HFF-Myc (cell line): Measurements from ENCODE around the gene AHCY.
"Not testable (repeated sequence)": the region's sequence is repeated elsewhere in the genome, so short reads cannot be mapped to it uniquely, and the experiment has no call there.

Source experiments
- DNase-seq: peaks from one replicate; pipeline ENCODE4 v3.0.0-alpha.2; 2011; ENCODE audit warnings: low read depth; ENCODE audit errors: extremely low read depth
- H3K4me3 ChIP-seq: replicated peaks from 2 replicates; pipeline ENCODE4 v1.5.1; 2011; ENCODE audit warnings: low read depth, mild to moderate bottlenecking, control low read depth, low read length
- TF ChIP-seq, protein P1 (sequence below): IDR thresholded peaks from 2 replicates; pipeline ENCODE4 v1.5.1; 2012; ENCODE audit warnings: mild to moderate bottlenecking, low read depth, low read length, control low read depth; ENCODE audit errors: missing control alignments

The AHCY gene

DNA sequence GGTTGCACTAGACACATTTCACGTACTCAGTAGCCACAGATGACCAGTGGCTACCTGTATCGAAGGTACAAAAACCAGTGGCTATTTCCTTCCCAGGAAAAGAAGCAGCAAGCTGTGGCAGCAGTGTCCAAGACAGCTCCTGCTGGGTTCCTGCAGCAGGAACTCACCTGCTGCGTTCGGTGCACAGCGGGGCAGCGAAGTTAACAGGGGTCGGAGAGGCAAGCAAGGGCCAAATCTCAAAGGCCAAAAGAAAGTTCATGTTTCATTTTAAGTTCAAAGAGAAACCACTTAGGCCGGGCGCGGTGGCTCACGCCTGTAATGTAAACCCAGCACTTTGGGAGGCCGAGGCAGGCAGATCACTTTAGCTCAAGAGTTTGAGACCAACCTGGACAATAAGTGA, 35.0 kb downstream of the AHCY start:
- TF ChIP-seq, protein P1, sequence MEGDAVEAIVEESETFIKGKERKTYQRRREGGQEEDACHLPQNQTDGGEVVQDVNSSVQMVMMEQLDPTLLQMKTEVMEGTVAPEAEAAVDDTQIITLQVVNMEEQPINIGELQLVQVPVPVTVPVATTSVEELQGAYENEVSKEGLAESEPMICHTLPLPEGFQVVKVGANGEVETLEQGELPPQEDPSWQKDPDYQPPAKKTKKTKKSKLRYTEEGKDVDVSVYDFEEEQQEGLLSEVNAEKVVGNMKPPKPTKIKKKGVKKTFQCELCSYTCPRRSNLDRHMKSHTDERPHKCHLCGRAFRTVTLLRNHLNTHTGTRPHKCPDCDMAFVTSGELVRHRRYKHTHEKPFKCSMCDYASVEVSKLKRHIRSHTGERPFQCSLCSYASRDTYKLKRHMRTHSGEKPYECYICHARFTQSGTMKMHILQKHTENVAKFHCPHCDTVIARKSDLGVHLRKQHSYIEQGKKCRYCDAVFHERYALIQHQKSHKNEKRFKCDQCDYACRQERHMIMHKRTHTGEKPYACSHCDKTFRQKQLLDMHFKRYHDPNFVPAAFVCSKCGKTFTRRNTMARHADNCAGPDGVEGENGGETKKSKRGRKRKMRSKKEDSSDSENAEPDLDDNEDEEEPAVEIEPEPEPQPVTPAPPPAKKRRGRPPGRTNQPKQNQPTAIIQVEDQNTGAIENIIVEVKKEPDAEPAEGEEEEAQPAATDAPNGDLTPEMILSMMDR = no peak
- no peak for DNase-seq
- H3K4me3 ChIP-seq = no peak overlapping the region

DNA sequence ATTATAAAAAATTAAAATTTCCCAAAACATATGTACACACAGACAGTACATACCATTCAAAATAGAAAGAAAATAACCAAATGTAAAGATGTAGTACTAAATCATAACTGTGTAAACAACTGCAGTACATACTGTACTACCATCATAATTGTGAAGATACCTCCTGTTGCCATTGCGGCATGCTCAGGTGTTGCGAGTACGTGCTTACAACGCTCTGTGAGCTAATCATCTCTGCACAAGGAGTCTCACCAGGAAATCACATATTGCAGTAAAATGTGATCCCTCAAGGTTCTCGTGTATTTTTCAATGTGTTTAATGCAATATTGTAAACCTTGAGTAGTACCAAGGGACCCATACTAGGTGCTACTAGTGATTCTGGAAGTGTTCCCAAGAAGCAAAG, 39.0 kb downstream of the AHCY start:
- TF ChIP-seq, protein P1 = no peak
- no peak overlapping the region for H3K4me3 ChIP-seq
- DNase-seq = no peak

DNA sequence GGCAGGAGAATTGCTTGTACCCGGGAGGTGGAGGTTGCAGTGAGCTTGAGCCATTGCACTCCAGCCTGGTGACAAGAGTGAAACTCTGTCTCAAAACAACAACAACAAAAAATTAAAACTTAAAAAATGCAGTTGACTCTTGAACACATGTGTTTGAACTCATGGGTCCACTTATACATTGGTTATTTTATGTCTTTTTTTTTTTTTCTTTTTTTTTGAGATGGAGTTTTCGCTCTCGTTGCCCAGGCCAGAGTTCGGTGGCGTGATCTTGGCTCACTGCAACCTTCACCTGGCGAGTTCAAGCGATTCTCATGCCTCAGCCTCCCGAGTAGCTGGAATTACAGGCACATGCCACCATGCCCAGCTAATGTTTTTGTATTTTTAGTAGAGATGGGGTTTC, 39.7 kb downstream of the AHCY start:
- DNase-seq, H3K4me3 ChIP-seq: not testable (repeated sequence)

DNA sequence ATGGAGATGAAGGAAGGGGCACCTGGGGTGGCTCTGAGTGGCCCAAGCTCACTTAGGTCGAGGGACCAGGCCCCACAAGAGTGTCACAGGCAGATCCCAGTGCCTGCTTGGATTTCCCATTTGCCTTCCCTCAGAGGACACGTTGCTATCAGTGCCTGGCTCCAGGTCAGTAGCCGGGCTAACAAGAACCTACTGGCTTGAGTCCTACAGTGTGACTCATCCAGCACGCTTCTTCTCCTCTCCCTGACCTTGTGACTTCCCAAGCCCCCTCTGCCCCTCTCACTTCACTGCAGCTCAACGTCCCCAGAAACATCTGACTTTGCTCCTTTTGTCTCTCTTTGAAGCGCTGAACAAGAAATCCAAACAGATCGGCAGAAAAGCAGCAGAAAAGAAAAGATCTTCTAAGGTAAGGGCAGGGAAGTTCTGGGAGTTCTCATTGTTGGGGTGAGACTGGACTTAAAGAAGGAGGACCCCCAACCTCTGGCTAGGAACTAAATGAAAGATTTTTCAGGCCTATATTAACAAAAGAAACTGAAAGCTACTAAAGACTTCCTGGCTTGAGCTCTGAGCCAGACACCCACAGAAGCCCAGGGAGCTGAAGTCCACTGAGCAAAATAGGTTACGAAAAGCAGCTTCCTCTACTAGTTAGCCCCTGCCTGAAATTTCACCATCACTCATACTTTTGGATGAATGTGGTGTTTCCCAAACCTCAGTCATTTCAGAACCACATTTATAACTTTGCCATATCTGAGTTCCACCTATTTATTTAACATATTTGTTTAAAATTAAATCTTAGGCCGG, 40.5 kb downstream of the AHCY start:
- TF ChIP-seq, protein P1 = no peak
- no peak for DNase-seq
- no peak overlapping the region for H3K4me3 ChIP-seq

DNA sequence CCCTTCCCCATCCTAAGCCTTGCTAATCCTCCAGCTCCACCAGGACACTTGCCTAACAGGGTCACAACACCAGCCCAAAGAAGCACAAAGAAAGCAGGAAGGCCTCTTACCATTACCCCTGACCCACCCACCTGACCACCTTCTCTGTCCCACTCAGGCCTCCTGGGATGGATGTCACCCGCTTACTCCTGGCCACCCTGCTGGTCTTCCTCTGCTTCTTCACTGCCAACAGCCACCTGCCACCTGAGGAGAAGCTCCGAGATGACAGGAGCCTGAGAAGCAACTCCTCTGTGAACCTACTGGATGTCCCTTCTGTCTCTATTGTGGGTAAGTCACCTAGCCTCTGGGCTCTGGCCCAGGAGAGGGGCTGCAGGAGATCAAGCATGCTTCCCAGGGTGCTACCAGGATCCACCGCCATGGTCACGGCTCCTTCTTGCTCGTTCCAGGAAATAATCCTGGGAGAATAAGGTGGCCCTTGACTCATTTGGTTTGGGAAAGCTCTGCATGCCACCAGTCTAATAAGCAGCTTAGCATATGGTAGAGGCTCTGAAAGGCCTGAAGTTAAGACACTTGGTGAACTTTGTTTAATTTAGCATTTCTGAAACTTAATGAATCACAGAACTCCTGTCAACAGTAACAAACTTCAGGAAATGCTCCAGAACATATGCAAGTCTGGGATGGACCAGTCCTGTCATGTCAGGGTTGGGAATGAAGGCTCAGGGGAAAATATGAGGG, 42.8 kb downstream of the AHCY start:
- DNase-seq = no peak
- H3K4me3 ChIP-seq = no peak overlapping the region
- TF ChIP-seq, protein P1 = no peak

DNA sequence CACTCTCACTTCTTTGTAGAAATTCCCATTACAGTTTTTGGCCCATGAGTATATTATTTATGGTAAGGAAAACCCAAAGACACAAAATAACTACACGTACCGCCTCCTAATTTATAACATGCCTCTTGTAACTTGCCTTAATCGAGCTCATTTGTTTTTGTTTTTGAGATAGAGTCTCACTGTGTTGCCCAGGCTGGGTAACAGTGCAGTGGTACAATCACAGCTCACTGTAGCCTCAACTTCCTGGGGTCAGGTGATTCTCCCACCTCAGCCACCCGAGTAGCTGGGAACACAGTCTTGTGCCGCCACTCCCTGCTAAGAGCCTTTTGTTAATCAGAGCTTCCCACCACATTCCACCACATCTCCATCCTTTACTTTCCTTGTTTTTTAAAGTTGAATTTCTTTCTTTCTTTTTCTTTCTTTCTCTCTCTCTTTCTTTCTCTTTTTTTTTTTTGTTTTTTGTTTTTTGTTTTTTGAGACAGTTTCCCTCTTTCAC, 46.5 kb downstream of the AHCY start:
- H3K4me3 ChIP-seq = no peak overlapping the region
- no peak for DNase-seq
- TF ChIP-seq, protein P1 = no peak

DNA sequence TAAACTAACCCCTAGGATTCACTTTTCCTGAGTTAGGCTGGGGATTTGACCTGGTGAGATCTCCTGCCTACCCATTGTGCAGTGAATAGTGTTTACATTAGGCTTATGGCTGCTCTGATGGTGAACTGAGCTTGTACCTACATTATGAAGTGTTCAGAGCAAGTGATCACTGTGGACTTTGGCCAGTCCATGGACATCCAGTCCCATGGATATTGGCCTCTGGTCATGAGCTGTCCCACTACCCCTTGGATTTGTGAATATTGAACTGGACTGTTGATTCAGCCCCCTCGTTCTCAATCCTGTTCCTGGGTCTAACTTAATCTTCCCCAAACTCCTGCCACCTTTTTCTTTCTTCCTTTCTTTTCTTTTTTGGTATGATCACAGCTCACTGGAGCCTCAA, 48.2 kb downstream of the AHCY start:
- no peak overlapping the region for H3K4me3 ChIP-seq
- no peak for DNase-seq
- TF ChIP-seq, protein P1 = no peak

DNA sequence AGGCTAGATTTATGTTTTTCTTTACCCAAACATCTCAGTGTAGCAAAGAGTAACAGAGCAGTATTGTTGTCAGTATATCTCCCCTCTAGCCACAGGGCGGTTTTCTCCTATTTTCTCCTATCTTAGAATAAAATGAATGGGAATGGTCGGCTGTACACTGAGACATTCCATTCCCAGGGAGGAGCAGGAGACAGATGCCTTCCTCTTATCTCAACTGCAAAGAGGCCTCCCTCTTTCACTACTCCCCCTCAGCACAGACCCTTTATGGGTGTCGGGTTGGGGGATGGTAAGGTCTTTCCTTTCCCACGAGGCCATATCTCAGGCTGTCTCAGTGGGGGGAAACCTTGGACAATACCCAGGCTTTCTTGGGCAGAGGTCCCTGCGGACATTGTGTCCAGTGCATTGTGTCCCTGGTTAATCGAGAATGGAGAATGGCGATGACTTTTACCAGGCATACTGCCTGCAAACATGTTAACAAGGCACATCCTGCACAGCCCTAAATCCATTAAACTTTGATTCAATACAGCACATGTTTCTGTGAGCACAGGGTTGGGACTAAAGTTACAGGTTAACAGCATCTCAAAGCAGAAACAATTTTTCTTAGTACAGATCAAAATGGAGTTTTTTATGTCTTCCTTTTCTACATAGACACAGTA, 50.6 kb downstream of the AHCY start:
- not testable (repeated sequence) for DNase-seq, H3K4me3 ChIP-seq
